A673 (cell line): ENCODE measurements around the gene RPL36.

Experiments
- CTCF ChIP-seq: fragments of 300-800, 200-600 bp; sonication (generic); conservative IDR thresholded peaks from 2 replicates; pipeline ENCODE4 v1.5.1; 2017; ENCODE audit warnings: low read depth, mild to moderate bottlenecking, antibody characterized with exemption, low read length, moderate library complexity, mixed read lengths
- EZH2 ChIP-seq: fragments of 200-600 bp; sonication (generic); IDR thresholded peaks from 2 replicates; pipeline ENCODE4 v1.6.1; 2017; ENCODE audit warnings: borderline replicate concordance, low read depth, mild to moderate bottlenecking, mixed read lengths, antibody characterized with exemption, low read length; ENCODE audit not compliant: poor library complexity, severe bottlenecking

GRCh38 chr19:5738423-5738822 is 48.3 kb downstream of the RPL36 start:
- no peak for TF ChIP-seq CTCF
- TF ChIP-seq EZH2: no peak
